ENCODE data around the gene EFNA3. TPM values are rescaled to one million over a fixed set of nuclear protein-coding genes. Genes with fewer than 3 reads are reported as not detected.

EFNA3 gene
- total RNA-seq, 1 donor from 2014 or later = 1.7 TPM

DNA sequence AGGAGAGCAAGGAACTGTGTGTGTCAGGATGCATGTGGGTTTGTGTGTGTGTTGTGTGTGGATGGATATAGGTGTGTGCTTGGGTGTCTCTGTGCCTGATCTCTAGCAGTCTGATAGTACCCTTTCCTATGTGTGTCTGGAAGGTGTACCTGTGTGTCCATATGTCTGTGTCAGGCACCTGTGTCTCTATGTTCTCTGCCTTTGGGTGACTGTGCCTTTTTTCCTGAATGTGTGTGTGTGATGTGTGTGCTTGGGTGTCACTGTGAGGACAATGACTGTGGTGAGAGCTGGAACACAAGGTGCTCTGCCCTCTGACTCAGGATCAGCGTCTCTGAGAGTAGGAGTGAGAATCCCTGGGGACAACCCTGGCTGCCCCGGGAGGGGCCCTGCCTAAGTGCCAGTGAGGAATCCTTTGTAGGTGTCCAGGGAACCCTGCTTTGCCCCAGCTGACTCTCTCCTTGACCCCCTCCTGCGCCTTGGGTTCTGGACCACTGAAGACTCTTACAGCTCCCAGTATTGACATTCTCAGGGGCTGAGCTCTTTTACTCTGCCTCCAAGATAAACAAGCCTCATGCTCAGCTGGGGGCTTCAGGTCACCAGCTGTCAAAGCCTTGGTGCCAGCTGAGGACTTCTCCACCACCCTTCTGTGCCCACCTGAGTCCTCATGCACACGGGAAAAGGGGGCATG lies 735 bp upstream of the EFNA3 start:
- no peak for DNase-seq (ENCODE audit: low read depth)
- Histone ChIP-seq H3K36me3 (ENCODE audit: control insufficient read depth, insufficient read depth, low read length) (no peaks in the 10 kb centered on the region), H3K27me3 (ENCODE audit: control insufficient read depth, insufficient read depth, low read length) (peaks cover 50% of the 10 kb centered on the region), H3K4me3 (ENCODE audit: low read depth, low read length) (no peak overlapping the region)
- TF ChIP-seq, protein P1, sequence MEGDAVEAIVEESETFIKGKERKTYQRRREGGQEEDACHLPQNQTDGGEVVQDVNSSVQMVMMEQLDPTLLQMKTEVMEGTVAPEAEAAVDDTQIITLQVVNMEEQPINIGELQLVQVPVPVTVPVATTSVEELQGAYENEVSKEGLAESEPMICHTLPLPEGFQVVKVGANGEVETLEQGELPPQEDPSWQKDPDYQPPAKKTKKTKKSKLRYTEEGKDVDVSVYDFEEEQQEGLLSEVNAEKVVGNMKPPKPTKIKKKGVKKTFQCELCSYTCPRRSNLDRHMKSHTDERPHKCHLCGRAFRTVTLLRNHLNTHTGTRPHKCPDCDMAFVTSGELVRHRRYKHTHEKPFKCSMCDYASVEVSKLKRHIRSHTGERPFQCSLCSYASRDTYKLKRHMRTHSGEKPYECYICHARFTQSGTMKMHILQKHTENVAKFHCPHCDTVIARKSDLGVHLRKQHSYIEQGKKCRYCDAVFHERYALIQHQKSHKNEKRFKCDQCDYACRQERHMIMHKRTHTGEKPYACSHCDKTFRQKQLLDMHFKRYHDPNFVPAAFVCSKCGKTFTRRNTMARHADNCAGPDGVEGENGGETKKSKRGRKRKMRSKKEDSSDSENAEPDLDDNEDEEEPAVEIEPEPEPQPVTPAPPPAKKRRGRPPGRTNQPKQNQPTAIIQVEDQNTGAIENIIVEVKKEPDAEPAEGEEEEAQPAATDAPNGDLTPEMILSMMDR (IDR thresholded peaks at IDR 0.05; ENCODE audit: insufficient read depth, low read length, poor library complexity, severe bottlenecking) = no peak

DNA sequence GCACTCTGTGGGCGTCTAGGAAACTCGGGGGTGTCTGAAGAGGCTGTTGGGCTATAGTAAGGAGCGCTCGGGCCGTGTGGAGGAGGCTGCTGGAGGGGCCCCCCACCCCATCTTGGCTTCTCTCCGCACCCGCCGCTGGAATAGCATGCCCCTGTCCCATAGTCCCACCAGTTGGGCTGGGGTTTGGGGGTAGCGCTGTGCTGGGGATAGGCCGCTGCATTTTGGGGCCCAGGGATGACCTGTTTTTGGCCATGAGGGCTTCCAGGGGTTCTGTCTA lies 511 bp downstream of the EFNA3 start:
- TF ChIP-seq, protein P1 (IDR thresholded peaks at IDR 0.05; ENCODE audit: insufficient read depth, low read length, poor library complexity, severe bottlenecking) = no peak
- peaks cover 62% of the 10 kb centered on the region for H3K27me3 ChIP-seq (ENCODE audit: control insufficient read depth, insufficient read depth, low read length)
- H3K36me3 ChIP-seq (ENCODE audit: control insufficient read depth, insufficient read depth, low read length) = no peaks in the 10 kb centered on the region
- peak overlapping the region; percentile 12 for H3K4me3 ChIP-seq (ENCODE audit: low read depth, low read length)
- DNase-seq (ENCODE audit: low read depth) = no peak

DNA sequence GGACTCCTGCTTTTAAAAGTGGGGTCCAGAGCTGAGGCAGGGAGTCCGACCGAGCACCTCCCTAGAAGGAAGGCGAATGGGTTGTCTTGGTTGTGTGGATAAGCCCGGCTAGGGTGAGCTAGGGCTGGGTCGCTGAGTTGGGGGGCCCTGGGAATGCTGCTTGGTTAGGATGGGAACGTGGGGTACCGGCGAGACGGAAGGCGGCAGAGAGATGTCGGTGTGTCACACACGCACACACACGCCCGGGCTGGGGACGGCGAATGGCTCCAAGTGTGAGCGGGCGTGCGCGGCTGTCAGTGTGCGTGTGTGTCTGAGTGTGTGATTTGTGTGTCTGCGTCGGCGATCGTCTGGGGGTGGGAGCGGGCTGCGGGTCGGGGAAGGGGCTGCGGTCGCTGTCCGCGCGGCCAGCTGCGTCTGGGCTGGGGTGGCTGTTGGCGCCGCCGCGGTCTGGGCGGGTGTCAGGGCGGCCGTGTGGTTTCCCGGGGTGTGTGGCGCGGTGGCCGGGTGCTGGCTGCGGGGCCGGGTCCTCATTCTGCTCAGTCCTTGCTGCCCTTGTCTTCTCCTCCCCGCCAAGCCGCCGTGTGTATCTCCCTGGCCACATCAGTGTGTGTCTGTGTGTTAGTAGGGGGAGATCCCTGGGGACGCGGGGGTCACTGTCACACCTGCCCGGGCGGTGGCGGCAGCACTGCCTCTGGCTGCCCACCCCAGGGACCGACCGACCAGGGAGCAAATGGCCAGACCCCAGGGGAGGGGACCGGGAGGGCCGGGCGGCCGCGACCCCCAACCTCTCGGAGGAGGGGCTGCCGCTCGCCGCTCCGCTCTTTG lies 1.1 kb downstream of the EFNA3 start:
- no peak overlapping the region for H3K4me3 ChIP-seq (ENCODE audit: low read depth, low read length)
- peaks cover 63% of the 10 kb centered on the region for H3K27me3 ChIP-seq (ENCODE audit: control insufficient read depth, insufficient read depth, low read length)
- TF ChIP-seq, protein P1 (IDR thresholded peaks at IDR 0.05; ENCODE audit: insufficient read depth, low read length, poor library complexity, severe bottlenecking) = no peak
- no peak for DNase-seq (ENCODE audit: low read depth)
- H3K36me3 ChIP-seq (ENCODE audit: control insufficient read depth, insufficient read depth, low read length) = no peaks in the 10 kb centered on the region

DNA sequence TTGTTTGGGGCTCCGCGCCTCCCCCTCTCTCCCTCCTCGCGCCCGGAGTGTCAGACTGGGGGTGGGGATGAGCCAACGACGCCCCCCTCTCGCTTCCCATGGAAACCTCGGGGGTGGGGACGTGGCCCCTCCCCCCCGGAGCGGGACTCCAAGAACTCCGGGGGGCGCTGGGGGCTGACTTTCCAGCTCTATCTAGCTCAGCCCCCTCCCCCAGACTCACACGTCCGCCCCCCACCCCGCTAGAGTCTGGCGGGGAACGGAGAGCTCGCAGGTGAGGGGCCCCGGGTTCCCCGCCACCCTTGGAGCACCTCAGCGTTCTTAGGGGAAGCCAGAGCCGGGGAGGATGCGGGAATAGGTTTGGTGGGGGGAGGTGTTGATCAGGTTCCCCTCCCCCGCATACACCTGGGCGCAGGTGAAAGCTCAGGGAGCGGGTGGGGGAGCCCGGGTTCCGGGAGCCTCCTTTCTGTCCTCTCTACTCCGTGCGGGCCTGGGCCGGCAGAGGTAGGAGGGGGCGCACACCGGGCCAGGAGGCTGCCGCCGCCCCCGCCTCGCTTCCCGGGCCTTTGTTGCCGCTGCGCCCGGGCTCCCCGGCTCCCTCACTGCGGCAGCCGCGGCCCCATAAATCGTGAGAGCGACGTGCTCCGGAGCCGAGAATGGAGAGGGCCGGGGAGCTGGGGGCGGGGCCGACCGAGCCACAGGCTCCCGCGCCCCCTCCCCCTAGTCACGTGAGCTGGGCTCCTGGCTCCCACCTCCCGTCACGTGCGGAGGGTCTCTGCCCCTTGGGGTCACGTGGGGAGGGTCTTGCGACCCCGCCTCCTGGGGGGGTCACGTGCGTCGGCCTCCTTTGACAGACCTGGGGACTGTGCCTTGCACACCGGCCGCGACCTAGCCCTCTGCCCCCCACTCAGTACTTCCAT lies 1.9 kb downstream of the EFNA3 start:
- Histone ChIP-seq H3K27me3 (ENCODE audit: control insufficient read depth, insufficient read depth, low read length) (peaks cover 61% of the 10 kb centered on the region), H3K36me3 (ENCODE audit: control insufficient read depth, insufficient read depth, low read length) (no peaks in the 10 kb centered on the region), H3K4me3 (ENCODE audit: low read depth, low read length) (no peak overlapping the region)
- no peak for DNase-seq (ENCODE audit: low read depth)
- TF ChIP-seq, protein P1 (IDR thresholded peaks at IDR 0.05; ENCODE audit: insufficient read depth, low read length, poor library complexity, severe bottlenecking) = no peak

DNA sequence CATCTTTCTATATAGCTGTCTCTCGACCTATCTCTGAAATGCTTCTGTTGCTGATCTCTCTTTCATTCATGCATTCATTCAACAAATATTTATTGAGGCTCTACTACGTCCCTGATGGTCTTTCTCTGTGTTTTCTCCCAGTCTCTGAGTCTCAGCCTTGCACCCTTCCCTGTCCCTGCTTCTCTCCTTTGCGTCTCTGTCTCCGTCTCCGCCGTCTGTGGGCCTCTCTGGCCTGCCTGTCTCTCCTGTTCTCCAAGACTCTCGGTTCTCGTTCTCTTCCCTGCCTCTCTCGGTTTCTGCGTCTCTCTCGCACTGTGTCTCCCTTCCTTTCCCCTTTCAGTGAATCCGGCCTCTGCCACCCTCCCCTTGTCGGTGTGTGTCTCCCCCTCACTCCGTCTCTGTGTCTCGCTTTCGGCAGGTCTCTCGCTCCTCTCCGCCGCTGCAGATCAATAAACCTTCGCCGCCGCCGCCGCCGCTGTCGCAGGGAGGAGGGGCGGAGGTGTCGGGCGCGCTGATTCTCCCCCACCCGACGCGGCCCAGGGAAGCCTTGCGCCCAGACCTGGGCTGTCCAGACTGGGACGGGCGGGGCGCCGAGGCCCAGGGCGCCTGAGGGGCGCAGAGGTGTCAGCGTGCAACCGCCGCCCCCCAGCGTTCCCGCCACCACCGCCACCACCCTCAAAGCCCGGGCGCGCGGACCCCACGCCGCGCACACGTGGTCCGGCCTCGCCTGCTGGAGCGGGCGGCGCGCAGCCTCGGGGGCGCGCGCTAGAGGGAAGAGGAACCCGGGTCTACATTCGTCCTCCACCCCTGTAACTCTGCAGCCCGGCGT lies 3.0 kb downstream of the EFNA3 start:
- Histone ChIP-seq H3K36me3 (ENCODE audit: control insufficient read depth, insufficient read depth, low read length) (no peaks in the 10 kb centered on the region), H3K4me3 (ENCODE audit: low read depth, low read length) (no peak overlapping the region), H3K27me3 (ENCODE audit: control insufficient read depth, insufficient read depth, low read length) (peaks cover 61% of the 10 kb centered on the region)
- TF ChIP-seq, protein P1 (IDR thresholded peaks at IDR 0.05; ENCODE audit: insufficient read depth, low read length, poor library complexity, severe bottlenecking) = no peak
- no peak for DNase-seq (ENCODE audit: low read depth)

Measured in kidney epithelial cell (primary cell).